ENCODE measurements around the gene FCHO2. TPM values are rescaled to one million over a fixed set of nuclear protein-coding genes. Genes with fewer than 3 reads are reported as not detected.

The FCHO2 gene
- total RNA-seq, 1 donor from 2014 or later: 37.3 TPM

- no peak for DNase-seq (ENCODE audit: low spot score)
These were observed 150.5 kb downstream of the FCHO2 start for GRCh38 chr5:73106335-73106734.

GRCh38 chr5:73110190-73110589 is 154.3 kb downstream of the FCHO2 start:
- DNase-seq (ENCODE audit: low spot score): no peak

GRCh38 chr5:73111536-73111935 is 155.7 kb downstream of the FCHO2 start:
- no peak for DNase-seq (ENCODE audit: low spot score)

GRCh38 chr5:73112359-73112758 is 156.5 kb downstream of the FCHO2 start:
- DNase-seq (ENCODE audit: low spot score): no peak

- DNase-seq (ENCODE audit: low spot score): no peak
These were observed 158.3 kb downstream of the FCHO2 start for GRCh38 chr5:73114044-73114688.

GRCh38 chr5:73115399-73116051 is 159.7 kb downstream of the FCHO2 start:
- DNase-seq (ENCODE audit: low spot score): no peak

- no peak for DNase-seq (ENCODE audit: low spot score)
These were observed 160.7 kb downstream of the FCHO2 start for GRCh38 chr5:73116506-73116905.

GRCh38 chr5:73117088-73117740 is 161.4 kb downstream of the FCHO2 start:
- DNase-seq (ENCODE audit: low spot score): no peak

GRCh38 chr5:73118391-73118973 is 162.6 kb downstream of the FCHO2 start:
- no peak for DNase-seq (ENCODE audit: low spot score)

- no peak for DNase-seq (ENCODE audit: low spot score)
These were observed 163.8 kb downstream of the FCHO2 start for GRCh38 chr5:73119451-73120157.

- DNase-seq (ENCODE audit: low spot score): no peak
These were observed 164.6 kb downstream of the FCHO2 start, which contains the start of gene TMEM171 for GRCh38 chr5:73120222-73121118. Gene TMEM171, plus strand, starts transcription at chr5:73120575. Its CDS starts 2,799 bp downstream, at chr5:73123374.

GRCh38 chr5:73121119-73121463 is 165.2 kb downstream of the FCHO2 start:
- DNase-seq (ENCODE audit: low spot score): no peak

- no peak for DNase-seq (ENCODE audit: low spot score)
These were observed 167.3 kb downstream of the FCHO2 start for GRCh38 chr5:73122875-73123810.

GRCh38 chr5:73125289-73125688 is 169.4 kb downstream of the FCHO2 start:
- no peak for DNase-seq (ENCODE audit: low spot score)

- DNase-seq (ENCODE audit: low spot score): no peak
These were observed 170.5 kb downstream of the FCHO2 start for GRCh38 chr5:73126381-73126780.

GRCh38 chr5:73126957-73127356 is 171.1 kb downstream of the FCHO2 start:
- DNase-seq (ENCODE audit: low spot score): no peak

GRCh38 chr5:73129143-73129542 is 173.3 kb downstream of the FCHO2 start:
- no peak for DNase-seq (ENCODE audit: low spot score)

- no peak for DNase-seq (ENCODE audit: low spot score)
These were observed 175.0 kb downstream of the FCHO2 start for GRCh38 chr5:73130811-73131210.

- DNase-seq (ENCODE audit: low spot score): no peak
These were observed 176.0 kb downstream of the FCHO2 start for GRCh38 chr5:73131711-73132425.

Measured in mesenteric fat pad (tissue), 1 donor.